A549 treated with AZD2906 at 1 μM for 4 hours (cell line): ENCODE results near the gene TEKT1. TPM values are rescaled to one million over a fixed set of nuclear protein-coding genes. Genes with fewer than 3 reads are reported as not detected.

ENCODE experiments used
- total RNA-seq: library from RNA; stranded (reverse); fragments of 200-300 nt; extraction: Qiagen RNA extraction; gene quantifications from 5 replicates; pipeline ENCODE4 v1.2.3, GENCODE V29; 2022

TEKT1 gene
- 0.07 to 0.22 TPM (median 0.15 TPM) in 4 of 5 replicates, not detected in the other for total RNA-seq

DNA sequence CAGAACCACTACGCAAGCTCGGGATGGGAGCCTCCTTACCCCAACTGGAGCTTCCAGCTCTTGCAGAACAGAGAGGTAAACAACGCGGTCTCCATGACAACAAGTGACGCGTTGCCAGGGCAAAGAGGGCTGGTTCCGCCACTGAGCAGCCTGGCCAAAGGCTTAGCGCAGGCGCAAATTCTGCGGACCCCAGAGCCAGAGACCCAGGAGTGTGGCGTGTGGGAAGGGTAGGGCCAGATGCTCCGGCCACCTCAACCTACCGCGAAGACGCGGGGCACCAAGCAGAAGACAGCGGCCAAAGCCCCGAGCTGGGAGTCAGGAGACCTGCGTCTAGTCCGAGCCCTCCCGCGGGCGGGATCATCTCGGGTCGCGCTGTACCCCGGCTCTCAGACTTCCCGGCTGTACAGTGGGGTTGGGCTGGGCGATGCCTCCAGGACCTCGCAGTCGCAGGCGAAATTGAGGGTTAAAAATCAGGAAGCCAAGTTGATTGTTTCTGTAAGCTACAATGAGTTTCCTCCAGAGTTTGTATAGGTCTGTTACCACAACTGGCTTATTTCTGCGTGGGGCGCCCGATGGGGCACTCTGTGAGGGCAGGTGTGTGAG is at the start of gene TEKT1:
Gene TEKT1, minus strand, starts transcription at position 69 of the 603 bp plus-strand sequence. CDS start 1,353 bp downstream, outside the sequence.

DNA sequence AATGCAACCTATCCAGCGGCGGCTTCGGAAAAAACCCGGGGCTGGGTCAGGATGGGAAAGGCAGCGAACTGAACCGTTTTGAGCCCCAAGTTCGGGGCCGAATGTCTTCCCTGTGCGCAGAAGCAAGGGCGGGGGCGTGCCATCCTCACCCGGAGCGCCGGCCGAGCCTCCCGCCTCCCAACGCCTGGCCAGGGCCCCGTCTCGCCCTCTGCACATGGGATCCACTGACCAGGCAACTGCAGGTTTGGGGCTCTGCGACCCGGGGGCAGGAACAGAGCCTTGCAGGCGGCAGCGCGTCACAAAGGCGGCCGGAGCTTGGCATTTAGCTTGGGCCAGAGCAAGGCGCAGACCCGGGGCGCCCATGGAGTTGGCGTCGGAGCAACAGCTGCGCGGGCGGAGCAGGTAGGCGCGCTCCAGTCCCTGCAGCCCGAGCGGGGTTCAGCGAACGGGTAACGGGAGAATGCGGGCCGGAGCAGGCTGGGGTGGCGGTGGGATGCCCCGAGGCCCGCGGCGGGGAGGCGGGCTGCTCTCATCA is 55.6 kb downstream of the TEKT1 start, which contains the start of gene FBXO39:
Gene FBXO39, plus strand, starts transcription at position 345 of the 535 bp plus-strand sequence. CDS start 3,654 bp downstream, outside the sequence.

DNA sequence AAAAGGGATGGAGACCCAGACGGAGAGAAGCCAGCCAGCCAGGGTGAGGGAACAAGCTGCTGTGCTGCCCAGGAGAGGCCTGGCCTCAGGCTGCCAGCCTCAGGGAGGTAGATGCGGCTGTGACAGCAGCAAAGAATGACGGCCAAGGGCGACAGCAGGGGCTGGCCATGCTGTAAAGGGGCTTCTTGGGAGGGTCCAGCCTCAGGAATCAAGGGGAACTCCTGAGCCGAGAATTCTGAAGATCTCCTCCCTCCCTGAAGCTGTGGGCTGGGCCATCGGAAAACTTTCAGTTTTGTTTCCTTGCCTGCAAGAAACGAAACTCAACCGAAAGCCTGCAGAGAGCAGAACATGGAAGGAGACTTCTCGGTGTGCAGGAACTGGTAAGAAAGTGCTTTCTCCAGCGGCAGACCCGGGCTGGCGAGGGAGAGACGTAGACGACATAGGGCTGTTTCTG is 75.8 kb downstream of the TEKT1 start, which contains the start of gene XAF1:
Gene XAF1, plus strand, starts transcription at position 316 of the 454 bp plus-strand sequence. Its CDS starts 33 bp downstream, at position 349.

Other genes with a start within 250 kb of the TEKT1 start
- 17.6 to 20.5 TPM (median 17.8 TPM) in 5 replicates for gene KIAA0753, start 191.0 kb downstream of the TEKT1 start, total RNA-seq
- 393 to 446 TPM (median 420 TPM) in 5 replicates for gene TXNDC17, start 190.7 kb downstream of the TEKT1 start, total RNA-seq
- 16.1 to 31.2 TPM (median 28.2 TPM) in 5 replicates for gene MED31, start 180.1 kb downstream of the TEKT1 start, total RNA-seq
- 1.8 to 3.2 TPM (median 2.7 TPM) in 5 replicates for gene C17orf100, start 180.0 kb downstream of the TEKT1 start, total RNA-seq
- gene SLC13A5, start 118.4 kb downstream of the TEKT1 start, total RNA-seq, result 0.17 to 0.32 TPM (median 0.19 TPM) in 5 replicates
- gene XAF1, start 75.7 kb downstream of the TEKT1 start, total RNA-seq, result not detected in 5 replicates
- not detected in 5 replicates for gene FBXO39, start 55.5 kb downstream of the TEKT1 start, total RNA-seq
- not detected in 5 replicates for gene ALOX12, start 164.3 kb upstream of the TEKT1 start, total RNA-seq
- gene RNASEK, start 180.9 kb upstream of the TEKT1 start, total RNA-seq, result 417 to 502 TPM (median 450 TPM) in 5 replicates
- gene BCL6B, start 191.3 kb upstream of the TEKT1 start, total RNA-seq, result not detected in 5 replicates
- 7.0 to 9.5 TPM (median 8.4 TPM) in 5 replicates for gene SLC16A13, start 204.3 kb upstream of the TEKT1 start, total RNA-seq
- gene SLC16A11, start 212.4 kb upstream of the TEKT1 start, total RNA-seq, result not detected in 5 replicates
- not detected in 5 replicates for gene CLEC10A, start 248.5 kb upstream of the TEKT1 start, total RNA-seq